Measurements from ENCODE around the gene PCDHAC1.
A peak's percentile ranks its signal among the peaks of the same experiment; 100 is the strongest.
"Not testable (repeated sequence)": the region's sequence is repeated elsewhere in the genome, so short reads cannot be mapped to it uniquely, and the experiment has no call there.

Gene PCDHAC1, protein sequence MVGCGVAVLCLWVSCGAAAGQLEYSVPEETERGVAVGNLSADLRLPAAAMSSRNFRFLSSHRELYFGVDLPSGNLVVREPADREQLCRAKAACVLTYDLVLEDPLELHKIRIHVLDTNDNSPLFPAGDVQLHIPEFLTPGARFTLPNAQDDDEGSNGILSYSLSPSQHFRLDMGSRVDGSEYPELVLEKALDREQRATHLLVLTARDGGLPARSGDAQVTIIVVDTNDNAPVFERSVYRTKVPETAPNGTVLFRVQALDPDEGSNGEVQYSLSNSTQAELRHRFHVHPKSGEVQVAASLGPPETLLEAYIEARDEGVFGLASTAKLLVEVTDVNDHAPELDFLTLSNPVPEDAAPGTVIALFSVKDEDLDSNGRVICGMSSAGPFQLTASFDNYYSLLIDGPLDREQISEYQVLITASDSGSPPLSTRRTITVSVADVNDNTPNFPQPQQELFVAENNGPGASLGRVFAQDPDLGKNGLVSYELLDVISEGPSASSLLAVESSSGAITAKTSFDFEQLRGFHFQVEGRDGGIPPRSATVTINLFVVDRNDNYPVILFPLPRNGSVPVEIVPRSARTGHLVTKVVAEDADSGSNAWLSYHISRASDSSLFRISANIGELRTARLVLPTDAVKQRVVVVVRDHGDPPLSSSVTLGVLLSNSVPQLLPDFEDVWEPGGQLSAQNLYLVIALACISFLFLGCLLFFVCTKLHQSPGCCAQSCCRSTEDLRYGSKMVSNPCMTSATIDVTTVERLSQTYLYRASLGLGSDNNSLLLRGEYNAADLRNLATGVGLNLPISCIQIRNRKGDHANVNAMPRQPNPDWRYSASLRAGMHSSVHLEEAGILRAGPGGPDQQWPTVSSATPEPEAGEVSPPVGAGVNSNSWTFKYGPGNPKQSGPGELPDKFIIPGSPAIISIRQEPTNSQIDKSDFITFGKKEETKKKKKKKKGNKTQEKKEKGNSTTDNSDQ

DNA sequence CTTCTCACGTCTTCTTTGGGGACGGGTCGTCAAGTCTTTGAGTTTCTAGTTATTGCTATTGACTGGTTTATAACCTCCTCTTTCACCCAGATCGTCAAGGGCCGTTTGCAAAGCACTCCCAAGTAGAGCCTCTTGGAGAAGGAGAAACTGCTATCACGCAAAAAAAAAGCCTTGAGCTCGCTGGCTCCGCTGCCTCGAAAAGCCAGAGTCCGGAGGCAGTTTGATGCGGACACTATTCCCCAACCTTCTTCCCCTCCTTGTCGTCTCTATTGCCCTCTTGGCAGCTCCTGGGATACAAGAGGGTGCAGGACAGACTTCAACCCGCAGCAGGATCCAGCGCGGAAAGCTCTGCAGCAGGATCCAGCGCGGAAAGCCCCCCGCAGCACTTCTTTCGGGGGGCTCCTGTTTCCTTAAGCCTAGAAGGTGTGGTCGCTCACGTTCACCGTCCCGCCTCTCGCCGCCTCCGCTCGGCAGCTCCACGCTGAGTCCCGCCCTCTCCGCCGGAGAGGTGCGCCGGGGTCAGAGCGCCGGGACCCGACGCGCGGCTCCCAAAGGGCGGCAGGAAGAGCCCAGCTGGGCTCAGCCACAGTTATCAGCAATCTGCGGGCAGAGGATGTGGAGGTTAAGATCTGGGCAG, at the start of gene PCDHAC1:
TSS of gene PCDHAC1 (plus strand) at position 494 of the 637 bp plus-strand sequence. CDS start 594 bp downstream, outside the sequence.
- in situ Hi-C loops (cut with MboI; ENCODE audit: low pct_unique_long_range_greater_than_20kb, low sequenced_read_pairs) = no loop called here
- no peak for DNase-seq

DNA sequence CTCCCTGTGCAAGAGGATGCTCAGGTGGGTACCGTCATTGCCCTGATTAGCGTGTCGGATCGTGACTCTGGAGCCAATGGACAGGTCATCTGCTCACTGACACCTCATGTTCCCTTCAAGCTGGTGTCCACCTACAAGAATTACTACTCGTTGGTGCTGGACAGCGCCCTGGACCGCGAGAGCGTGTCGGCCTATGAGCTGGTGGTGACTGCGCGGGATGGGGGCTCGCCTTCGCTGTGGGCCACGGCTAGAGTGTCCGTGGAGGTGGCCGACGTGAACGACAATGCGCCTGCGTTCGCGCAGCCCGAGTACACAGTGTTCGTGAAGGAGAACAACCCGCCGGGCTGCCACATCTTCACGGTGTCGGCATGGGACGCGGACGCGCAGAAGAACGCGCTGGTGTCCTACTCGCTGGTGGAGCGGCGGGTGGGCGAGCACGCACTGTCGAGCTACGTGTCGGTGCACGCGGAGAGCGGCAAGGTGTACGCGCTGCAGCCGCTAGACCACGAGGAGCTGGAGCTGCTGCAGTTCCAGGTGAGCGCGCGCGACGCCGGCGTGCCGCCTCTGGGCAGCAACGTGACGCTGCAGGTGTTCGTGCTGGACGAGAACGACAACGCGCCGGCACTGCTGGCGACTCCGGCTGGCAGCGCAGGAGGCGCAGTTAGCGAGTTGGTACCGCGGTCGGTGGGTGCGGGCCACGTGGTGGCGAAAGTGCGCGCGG, 49.4 kb upstream of the PCDHAC1 start:
- DNase-seq; in situ Hi-C loops (cut with MboI; ENCODE audit: low pct_unique_long_range_greater_than_20kb, low sequenced_read_pairs): not testable (repeated sequence)

DNA sequence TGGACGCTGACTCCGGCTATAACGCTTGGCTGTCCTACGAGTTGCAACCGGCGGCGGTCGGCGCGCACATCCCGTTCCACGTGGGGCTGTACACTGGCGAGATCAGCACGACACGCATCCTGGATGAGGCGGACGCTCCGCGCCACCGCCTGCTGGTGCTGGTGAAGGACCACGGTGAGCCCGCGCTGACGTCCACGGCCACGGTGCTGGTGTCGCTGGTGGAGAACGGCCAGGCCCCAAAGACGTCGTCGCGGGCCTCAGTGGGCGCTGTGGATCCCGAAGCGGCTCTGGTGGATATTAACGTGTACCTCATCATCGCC, 48.9 kb upstream of the PCDHAC1 start:
- in situ Hi-C loops (cut with MboI; ENCODE audit: low pct_unique_long_range_greater_than_20kb, low sequenced_read_pairs) = no loop called here

DNA sequence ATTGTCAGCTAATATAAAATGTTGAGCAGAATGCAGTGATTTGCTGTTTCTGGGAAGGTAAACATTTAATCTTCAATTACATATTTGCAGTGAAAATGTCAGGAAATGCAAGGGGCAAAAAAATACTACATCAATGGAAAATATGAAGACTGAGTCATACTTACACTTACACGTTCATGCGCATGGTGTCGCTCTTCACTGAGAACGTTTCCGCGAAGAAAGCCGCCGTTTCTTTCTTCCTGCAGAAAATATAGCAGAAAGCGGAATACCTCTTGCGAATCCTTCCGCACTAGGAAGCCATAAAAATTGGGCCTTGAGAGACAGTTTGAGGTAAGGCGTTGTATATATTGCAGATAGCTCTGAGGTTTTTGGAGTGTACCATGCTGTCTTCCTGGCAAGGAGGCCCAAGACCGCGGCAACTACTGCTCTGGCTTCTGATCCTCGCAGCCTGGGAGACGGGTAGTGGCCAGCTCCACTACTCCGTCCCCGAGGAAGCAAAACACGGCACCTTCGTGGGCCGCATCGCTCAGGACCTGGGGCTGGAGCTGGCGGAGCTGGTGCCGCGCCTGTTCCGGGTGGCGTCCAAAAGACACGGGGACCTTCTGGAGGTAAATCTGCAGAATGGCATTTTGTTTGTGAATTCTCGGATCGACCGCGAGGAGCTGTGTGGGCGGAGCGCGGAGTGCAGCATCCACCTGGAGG, 44.1 kb upstream of the PCDHAC1 start, which contains the start of gene PCDHA13:
TSS of gene PCDHA13 (plus strand) at position 236 of the 702 bp plus-strand sequence. CDS start at position 381, 145 bp downstream.
- DNase-seq = no peak
- in situ Hi-C loops (cut with MboI; ENCODE audit: low pct_unique_long_range_greater_than_20kb, low sequenced_read_pairs) = no loop called here

More for the DNA sequence above, 48.9 kb upstream of the PCDHAC1 start:
- DNase-seq = no peak

DNA sequence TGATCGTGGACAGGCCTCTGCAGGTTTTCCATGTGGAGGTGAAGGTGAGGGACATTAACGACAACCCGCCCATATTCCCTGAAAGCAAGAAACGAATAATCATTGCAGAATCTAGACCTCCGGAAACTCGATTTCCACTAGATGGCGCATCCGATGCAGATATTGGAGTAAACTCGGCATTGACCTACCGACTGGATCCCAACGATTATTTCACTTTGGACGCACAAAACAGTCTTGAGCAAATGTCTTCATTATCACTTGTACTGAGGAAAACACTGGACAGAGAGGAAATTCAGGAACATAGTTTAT, 43.6 kb upstream of the PCDHAC1 start:
- in situ Hi-C loops (cut with MboI; ENCODE audit: low pct_unique_long_range_greater_than_20kb, low sequenced_read_pairs) = no loop called here
- DNase-seq = no peak

DNA sequence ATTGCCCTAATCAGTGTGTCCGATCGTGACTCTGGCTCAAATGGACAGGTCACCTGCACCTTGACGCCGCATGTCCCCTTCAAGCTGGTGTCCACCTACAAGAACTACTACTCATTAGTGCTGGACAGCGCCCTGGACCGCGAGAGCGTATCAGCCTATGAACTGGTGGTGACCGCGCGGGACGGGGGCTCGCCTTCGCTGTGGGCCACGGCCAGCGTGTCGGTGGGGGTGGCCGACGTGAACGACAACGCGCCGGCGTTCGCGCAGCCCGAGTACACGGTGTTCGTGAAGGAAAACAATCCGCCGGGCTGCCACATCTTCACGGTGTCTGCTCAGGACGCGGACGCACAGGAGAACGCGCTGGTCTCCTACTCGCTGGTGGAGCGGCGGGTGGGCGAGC, 42.7 kb upstream of the PCDHAC1 start:
- in situ Hi-C loops (cut with MboI; ENCODE audit: low pct_unique_long_range_greater_than_20kb, low sequenced_read_pairs) = no loop called here
- DNase-seq = no peak

DNA sequence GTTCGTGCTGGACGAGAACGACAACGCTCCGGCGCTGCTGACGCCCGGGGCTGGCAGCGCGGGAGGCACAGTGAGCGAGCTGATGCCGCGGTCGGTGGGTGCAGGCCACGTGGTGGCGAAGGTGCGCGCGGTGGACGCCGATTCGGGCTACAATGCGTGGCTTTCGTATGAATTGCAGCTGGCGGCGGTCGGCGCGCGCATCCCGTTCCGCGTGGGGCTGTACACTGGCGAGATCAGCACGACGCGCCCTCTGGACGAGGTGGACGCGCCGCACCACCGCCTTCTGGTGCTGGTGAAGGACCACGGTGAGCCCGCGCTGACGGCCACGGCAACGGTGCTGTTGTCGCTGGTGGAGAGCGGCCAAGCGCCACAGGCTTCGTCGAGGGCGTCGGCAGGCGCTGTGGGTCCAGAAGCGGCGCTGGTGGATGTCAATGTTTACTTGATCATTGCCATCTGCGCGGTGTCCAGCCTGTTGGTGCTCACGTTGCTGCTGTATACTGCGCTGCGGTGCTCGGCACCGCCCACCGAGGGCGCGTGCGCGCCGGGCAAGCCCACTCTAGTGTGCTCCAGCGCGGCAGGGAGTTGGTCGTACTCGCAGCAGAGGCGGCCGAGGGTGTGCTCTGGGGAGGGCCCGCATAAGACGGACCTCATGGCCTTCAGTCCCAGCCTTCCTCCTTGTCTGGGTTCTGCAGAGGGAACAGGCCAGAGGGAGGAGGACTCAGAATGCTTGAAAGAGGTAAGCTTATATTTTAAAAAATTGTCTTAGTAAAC, 42.0 kb upstream of the PCDHAC1 start:
- in situ Hi-C loops (cut with MboI; ENCODE audit: low pct_unique_long_range_greater_than_20kb, low sequenced_read_pairs) = no loop called here
- DNase-seq = no peak

DNA sequence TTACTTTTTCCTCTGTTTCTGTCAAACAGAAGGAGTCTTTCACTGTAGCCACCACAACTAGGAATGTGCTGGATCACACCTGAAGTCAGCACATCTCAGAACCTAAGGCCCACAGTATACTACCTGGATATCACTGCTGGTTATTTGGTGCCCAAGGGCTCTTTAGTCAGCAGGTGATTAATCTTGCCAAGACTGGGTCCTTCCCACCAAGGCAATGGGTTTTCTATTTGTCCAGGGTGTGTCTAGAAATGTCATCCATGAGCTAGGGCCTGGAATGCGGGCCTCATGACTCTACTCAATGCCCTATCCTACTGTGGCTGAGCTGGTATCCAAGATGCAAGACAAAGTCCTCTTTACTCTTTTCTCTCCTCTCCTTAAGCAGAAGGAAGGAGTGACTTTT, 9.8 kb upstream of the PCDHAC1 start:
- DNase-seq = no peak
- in situ Hi-C loops (cut with MboI; ENCODE audit: low pct_unique_long_range_greater_than_20kb, low sequenced_read_pairs) = no loop called here

DNA sequence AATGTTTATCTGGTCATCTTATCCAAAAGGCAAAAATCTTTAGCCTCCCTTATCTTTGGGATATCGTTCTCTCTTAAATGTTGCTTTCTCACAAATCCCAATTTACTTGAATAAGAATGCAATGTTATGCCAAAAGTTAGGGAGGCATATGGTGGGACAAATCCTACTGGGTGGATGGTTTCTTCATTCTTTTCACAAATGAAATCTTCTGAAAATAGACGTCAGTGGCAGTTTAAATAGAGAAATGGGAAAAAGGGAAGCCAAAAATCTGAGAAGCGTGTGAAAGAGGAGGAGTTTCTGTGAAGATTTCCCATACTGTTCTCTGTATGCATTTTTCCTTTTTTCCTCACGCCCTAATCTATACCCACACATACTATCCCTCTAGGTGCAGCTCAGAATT, 2.5 kb upstream of the PCDHAC1 start:
- no peak for DNase-seq
- in situ Hi-C loops (cut with MboI; ENCODE audit: low pct_unique_long_range_greater_than_20kb, low sequenced_read_pairs) = no loop called here

DNA sequence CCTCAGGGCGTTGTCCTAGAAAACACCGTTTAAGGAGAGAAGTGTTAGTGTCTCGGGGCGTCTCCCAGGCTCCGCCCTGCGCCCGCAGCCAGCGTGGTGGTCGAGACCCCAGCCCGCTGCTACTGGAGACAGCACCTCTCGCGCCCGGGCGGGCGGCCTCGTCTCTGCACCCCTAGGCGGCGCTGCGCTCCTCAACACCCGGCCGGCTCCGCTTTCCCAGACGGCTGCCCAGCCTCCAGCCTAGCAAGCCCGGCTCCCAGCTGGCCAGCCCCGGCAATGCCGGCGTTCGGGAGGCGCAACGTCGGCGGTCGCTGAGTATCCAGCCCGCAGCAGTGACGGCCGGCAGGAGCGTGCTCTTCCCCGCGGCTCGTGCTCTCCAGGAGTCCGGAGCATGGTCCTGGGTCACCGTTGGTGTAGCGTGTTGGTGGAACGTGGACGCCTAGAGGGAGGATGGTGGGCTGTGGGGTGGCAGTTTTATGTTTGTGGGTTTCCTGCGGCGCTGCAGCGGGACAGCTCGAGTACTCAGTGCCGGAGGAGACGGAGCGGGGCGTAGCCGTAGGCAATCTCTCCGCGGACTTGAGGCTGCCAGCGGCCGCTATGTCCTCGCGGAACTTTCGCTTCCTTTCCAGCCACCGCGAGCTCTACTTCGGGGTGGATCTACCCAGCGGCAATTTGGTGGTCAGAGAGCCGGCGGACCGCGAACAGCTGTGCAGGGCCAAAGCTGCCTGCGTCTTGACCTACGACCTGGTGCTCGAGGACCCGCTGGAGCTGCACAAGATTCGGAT, 536 bp downstream of the PCDHAC1 start:
- DNase-seq = peak; percentile 51
- in situ Hi-C loops (cut with MboI; ENCODE audit: low pct_unique_long_range_greater_than_20kb, low sequenced_read_pairs) = no loop called here

DNA sequence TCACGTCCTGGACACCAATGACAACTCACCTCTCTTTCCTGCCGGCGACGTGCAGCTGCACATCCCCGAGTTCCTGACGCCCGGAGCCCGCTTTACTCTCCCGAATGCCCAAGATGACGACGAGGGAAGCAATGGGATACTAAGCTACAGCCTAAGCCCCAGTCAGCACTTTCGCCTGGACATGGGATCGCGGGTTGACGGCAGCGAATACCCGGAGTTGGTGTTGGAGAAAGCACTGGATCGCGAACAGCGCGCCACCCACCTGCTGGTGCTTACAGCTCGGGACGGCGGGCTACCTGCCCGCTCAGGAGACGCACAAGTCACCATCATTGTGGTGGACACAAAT, 1.1 kb downstream of the PCDHAC1 start:
- DNase-seq = no peak
- in situ Hi-C loops (cut with MboI; ENCODE audit: low pct_unique_long_range_greater_than_20kb, low sequenced_read_pairs) = no loop called here

DNA sequence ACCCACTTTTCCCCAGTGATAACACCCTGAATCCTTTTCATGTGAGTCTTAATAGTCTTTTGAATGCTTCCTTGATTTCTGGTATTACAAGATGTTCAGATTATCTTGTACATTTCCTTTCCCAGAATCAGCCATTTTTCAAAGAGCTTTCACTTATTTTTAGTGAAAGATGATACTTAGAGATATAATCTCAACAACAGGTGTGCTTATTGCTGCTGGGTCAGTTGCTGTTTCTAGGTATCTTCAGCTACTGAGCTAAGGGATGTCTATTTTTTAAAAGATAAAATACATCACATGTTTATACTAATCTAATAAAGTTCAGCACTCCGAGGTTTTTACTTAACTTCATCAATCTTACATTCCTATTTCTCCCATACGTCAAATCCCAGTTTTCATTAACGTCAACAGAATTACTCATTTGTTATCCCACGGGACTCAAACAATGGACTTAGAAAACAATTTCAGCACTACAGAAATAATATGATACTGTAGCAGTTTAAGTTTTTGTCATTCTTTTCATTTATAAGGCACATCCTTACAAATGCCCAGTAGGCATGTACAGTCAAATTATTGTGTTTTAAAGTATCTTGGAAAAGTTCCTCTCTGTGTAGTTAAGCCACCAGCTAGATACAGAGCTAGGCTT, 9.0 kb downstream of the PCDHAC1 start:
- no peak for DNase-seq
- in situ Hi-C loops (cut with MboI; ENCODE audit: low pct_unique_long_range_greater_than_20kb, low sequenced_read_pairs) = no loop called here

DNA sequence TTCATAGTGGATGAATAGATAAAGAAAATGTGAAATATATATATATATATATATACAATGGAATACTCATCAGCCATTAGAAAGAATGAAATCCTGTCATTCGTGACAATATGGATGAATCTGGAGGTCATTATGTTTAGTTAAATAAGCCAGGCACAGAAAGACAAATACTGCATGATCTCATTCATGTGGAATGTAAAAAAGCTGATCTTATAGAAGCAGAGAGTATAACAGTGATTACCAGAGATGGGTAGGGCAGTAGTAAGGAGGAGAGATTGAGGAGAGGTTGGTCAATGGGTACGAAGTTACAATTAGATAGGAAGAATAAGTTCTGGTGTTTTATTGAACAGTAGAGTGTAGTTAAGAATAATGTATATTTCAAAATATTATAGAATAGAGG, 20.5 kb downstream of the PCDHAC1 start:
- DNase-seq = no peak
- in situ Hi-C loops (cut with MboI; ENCODE audit: low pct_unique_long_range_greater_than_20kb, low sequenced_read_pairs) = no loop called here

DNA sequence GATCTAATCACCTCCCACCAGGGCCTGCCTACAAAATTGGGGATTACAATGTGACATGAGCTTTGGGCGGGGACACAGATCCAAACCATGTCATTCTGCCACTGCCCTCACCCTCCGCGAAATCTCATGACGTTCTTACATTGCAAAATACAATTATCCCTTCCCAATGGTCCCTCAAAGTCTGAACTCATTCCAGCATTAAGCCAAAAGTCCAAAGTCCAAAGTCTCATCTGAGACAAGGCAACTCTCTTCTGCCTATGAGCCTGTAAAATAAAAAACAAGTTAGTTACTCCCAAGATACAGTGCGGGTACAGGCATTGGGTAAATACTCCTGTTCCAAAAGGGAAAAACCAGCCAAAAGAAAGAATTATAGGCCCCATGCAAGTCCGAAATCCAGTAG, 25.5 kb downstream of the PCDHAC1 start:
- in situ Hi-C loops (cut with MboI; ENCODE audit: low pct_unique_long_range_greater_than_20kb, low sequenced_read_pairs) = no loop called here
- DNase-seq = no peak

DNA sequence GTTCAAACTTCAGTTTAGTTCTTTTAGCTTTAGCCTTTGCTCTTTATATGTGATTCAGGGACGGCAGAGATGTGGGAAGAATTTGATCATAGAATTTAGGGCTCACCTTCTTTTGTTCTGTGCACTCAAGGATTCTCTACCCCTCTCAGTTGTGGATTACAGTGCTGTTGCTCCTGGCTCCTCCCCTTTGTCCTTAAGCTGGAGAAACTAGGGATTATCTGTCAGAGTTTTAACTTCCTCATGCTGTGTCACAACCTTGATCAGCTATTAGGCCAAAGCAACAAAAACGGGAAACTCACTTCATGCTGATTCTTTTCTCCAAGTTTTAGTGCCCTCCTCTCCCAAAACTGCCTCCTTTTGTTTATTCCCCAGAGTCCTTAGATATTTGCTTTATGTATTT, 27.1 kb downstream of the PCDHAC1 start:
- in situ Hi-C loops (cut with MboI; ENCODE audit: low pct_unique_long_range_greater_than_20kb, low sequenced_read_pairs) = no loop called here
- DNase-seq = peak; percentile 3

DNA sequence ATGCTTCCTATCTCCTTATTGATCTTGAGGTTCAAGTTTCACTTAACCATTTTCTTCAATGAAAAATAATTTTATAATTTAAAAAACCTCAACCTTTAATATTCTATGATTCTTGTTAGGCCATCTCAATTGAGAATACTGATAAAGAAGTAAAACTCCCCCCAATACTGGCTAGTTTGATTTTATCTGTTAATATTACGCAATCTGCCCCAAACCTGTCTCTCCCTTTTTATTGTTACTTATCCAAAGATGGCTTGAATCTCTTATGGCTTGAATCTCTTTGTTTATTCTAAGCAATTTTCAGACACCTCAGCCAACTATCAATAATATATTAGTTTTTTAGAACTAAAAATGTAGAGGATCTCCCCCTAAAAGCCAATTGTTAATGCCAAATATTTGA, 36.1 kb downstream of the PCDHAC1 start:
- DNase-seq = no peak
- in situ Hi-C loops (cut with MboI; ENCODE audit: low pct_unique_long_range_greater_than_20kb, low sequenced_read_pairs) = no loop called here

DNA sequence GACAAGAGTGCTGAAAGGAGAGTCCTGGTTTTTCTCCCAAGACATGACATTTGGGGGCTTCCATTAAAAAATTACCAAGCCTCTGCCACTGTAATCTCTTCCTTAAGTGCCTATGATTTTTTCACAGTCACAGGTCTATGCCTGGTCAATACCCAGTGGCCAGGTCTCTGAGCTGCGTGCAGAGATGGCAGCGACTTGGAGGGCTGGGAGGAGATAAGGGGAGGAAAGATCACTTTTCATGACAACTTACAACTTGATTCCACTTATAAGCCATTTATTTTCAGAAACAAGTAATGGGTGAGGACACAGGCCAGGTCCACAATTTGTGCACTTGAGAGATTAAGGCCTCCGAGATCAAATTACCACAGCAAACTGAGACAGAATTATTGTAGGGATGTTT, 38.3 kb downstream of the PCDHAC1 start:
- in situ Hi-C loops (cut with MboI; ENCODE audit: low pct_unique_long_range_greater_than_20kb, low sequenced_read_pairs) = no loop called here
- DNase-seq = no peak
